ENCODE data around the gene UBE2J2. TPM values are rescaled to one million over a fixed set of nuclear protein-coding genes. Genes with fewer than 3 reads are reported as not detected.

UBE2J2 gene
- total and polyA plus RNA-seq, 2 of the 4 experiments (the other 2 are of a cell fraction), result 20.6 to 67.5 TPM

DNA sequence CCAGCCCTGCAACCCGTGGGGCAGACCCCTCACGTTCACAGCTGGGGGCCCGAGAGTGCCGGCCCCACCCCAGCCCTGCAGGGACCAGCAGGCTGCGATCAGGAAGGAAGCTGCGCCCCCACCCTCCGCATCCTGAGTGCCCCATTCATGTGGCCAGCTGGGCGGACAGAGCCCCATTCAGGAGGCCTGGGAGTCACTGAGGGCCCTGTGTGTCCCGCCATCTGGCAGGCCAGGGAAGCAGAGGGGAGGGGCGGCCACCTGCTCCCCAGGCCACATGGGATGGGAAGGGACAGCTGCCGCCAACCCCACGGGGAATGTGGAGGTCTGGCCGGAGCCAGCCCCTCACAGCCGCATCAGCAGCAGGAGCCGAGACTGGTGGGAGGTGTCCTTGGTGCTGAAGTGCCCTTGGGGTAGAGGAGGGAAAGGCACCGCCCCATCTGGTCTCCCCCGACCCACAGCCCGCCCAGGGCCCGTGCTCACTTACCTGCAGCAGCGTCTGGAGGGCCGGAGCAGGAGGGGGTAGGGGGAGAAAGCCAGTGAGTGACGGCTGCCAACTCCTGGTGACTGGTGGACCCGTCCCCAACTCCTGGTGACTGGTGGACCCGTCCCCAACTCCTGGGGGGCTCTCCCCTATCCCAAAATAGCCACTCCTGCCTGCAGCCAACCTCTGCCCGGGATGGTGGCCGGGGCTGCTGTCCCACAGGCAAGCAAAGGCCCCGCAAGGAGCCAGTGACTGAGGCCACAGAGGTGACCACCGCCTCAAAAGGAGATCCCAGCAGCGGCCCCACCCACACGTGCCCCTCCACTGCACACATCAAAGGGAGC lies 25.4 kb upstream of the UBE2J2 start:
- Histone ChIP-seq H4K91ac (ENCODE audit: insufficient read depth, low read depth, low read length) (no peak overlapping the region), H2BK5ac (ENCODE audit: low read depth, low read length, poor library complexity, severe bottlenecking) (no peak overlapping the region), H3K9ac (ENCODE audit: low read depth, low read length) (no peak overlapping the region), H2BK20ac (ENCODE audit: low read depth, low read length) (no peak overlapping the region), H2AK9ac (replicated peaks; ENCODE audit: low read depth, low read length, poor library complexity) (peak overlapping the region; percentile 23), H3K23ac (ENCODE audit: low read depth, low read length) (no peak overlapping the region), H3K79me1 (ENCODE audit: low read depth in 1 of 2, low read length in 2 of 2) (peaks cover 0 to 23% of the 10 kb centered on the region in 2 experiments; a peak in 2 of 4 replicates), H4K8ac (ENCODE audit: low read depth in 2 of 2, low read length in 2 of 2) (no peak overlapping the region), H2BK15ac (ENCODE audit: low read depth, low read length) (no peak overlapping the region), H3K14ac (replicated peaks; ENCODE audit: low read depth, low read length) (no peak overlapping the region), H4K20me1 (ENCODE audit: insufficient read depth, low read length) (peaks cover 26% of the 10 kb centered on the region), H3K18ac (ENCODE audit: low read depth, low read length) (no peak overlapping the region), H3K9me1 (ENCODE audit: insufficient read depth, low read length) (no peaks in the 10 kb centered on the region), H3K4me2 (ENCODE audit: low read depth, low read length) (no peak overlapping the region), H2BK120ac (ENCODE audit: low read depth, low read length) (no peak overlapping the region), H3K4ac (ENCODE audit: low read depth, low read length) (no peak overlapping the region), H4K5ac (ENCODE audit: low read depth, low read length) (no peak overlapping the region), H3K4me3 (ENCODE audit: insufficient read depth, low read depth, low read length) (no peak overlapping the region), H3K27me3 (ENCODE audit: control insufficient read depth, insufficient read depth, low read length) (no peaks in the 10 kb centered on the region), H3K4me1 (ENCODE audit: control insufficient read depth, insufficient read depth, low read length) (peaks cover 2% of the 10 kb centered on the region; the same call in 1 of the 2 replicates), H2AK5ac (ENCODE audit: low read depth, low read length) (no peak overlapping the region), H3K9me3 (ENCODE audit: control insufficient read depth, insufficient read depth, low read length) (no peaks in the 10 kb centered on the region), H2AFZ (replicated peaks; ENCODE audit: low read length, poor library complexity) (peak overlapping the region; percentile 11), H3K27ac (ENCODE audit: insufficient read depth, low read length) (no peak overlapping the region), H3K36me3 (ENCODE audit: control insufficient read depth, insufficient read depth, low read length) (peaks cover 34% of the 10 kb centered on the region), H3K56ac (ENCODE audit: extremely low read depth, insufficient read depth, low read length) (no peak overlapping the region)
- POLR2A ChIA-PET (ENCODE audit: unreplicated experiment), result no interaction called here
- no peak for DNase-seq
- in situ Hi-C loops (cut with MboI; ENCODE audit: low sequenced_read_pairs) (no loop called here), dilution Hi-C loops (cut with HindIII; ENCODE audit: low sequenced_read_pairs, unreplicated experiment) (no loop called here), intact Hi-C loops (cut with micrococcal nuclease) (no loop called here)
- ATAC-seq (ENCODE audit: low read depth), result peak; percentile 55
- WGBS, 2 experiments (ENCODE audit: extremely low coverage in 2 of 2, insufficient read length in 1 of 2), result 66% methylated on average over 12 of the region's 30 CpGs; no CpG with 5 or more reads in 1 of the 2 experiments
- CTCF ChIA-PET, result no interaction called here
- no TSS peak for BruUV-seq (replicated peaks)
- TF ChIP-seq MAZ (IDR thresholded peaks at IDR 0.05; ENCODE audit: borderline replicate concordance, low read depth, low read length), result no peak
- TF ChIP-seq, protein P1, sequence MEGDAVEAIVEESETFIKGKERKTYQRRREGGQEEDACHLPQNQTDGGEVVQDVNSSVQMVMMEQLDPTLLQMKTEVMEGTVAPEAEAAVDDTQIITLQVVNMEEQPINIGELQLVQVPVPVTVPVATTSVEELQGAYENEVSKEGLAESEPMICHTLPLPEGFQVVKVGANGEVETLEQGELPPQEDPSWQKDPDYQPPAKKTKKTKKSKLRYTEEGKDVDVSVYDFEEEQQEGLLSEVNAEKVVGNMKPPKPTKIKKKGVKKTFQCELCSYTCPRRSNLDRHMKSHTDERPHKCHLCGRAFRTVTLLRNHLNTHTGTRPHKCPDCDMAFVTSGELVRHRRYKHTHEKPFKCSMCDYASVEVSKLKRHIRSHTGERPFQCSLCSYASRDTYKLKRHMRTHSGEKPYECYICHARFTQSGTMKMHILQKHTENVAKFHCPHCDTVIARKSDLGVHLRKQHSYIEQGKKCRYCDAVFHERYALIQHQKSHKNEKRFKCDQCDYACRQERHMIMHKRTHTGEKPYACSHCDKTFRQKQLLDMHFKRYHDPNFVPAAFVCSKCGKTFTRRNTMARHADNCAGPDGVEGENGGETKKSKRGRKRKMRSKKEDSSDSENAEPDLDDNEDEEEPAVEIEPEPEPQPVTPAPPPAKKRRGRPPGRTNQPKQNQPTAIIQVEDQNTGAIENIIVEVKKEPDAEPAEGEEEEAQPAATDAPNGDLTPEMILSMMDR (conservative IDR thresholded peaks at IDR 0.05; ENCODE audit: low read depth, low read length), result no peak
- TF ChIP-seq SMC3 (IDR thresholded peaks at IDR 0.05; ENCODE audit: low read depth, low read length), result no peak
- no peak for TF ChIP-seq MXI1 (IDR thresholded peaks at IDR 0.05; ENCODE audit: borderline replicate concordance, low read depth, low read length)
- TF ChIP-seq NFE2L2 (IDR thresholded peaks at IDR 0.05; ENCODE audit: low read depth, low read length), result no peak
- no peak for TF ChIP-seq RCOR1 (IDR thresholded peaks at IDR 0.05; ENCODE audit: insufficient replicate concordance, low read length)
- TF ChIP-seq RAD21 (IDR thresholded peaks at IDR 0.05; ENCODE audit: low read length), result no peak
- no peak for TF ChIP-seq RFX5 (IDR thresholded peaks at IDR 0.05; ENCODE audit: low read depth, low read length)
- TF ChIP-seq, protein P2, sequence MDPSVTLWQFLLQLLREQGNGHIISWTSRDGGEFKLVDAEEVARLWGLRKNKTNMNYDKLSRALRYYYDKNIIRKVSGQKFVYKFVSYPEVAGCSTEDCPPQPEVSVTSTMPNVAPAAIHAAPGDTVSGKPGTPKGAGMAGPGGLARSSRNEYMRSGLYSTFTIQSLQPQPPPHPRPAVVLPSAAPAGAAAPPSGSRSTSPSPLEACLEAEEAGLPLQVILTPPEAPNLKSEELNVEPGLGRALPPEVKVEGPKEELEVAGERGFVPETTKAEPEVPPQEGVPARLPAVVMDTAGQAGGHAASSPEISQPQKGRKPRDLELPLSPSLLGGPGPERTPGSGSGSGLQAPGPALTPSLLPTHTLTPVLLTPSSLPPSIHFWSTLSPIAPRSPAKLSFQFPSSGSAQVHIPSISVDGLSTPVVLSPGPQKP (IDR thresholded peaks at IDR 0.05; ENCODE audit: borderline replicate concordance, low read depth, low read length), result no peak
- TF ChIP-seq CHD1 (IDR thresholded peaks at IDR 0.05; ENCODE audit: low read depth, low read length), result no peak
- no peak for TF ChIP-seq FOS (IDR thresholded peaks at IDR 0.05; ENCODE audit: low read depth, low read length)
- no peak for TF ChIP-seq CEBPB (IDR thresholded peaks at IDR 0.05; ENCODE audit: low read depth, low read length)
- TF ChIP-seq, protein P3, sequence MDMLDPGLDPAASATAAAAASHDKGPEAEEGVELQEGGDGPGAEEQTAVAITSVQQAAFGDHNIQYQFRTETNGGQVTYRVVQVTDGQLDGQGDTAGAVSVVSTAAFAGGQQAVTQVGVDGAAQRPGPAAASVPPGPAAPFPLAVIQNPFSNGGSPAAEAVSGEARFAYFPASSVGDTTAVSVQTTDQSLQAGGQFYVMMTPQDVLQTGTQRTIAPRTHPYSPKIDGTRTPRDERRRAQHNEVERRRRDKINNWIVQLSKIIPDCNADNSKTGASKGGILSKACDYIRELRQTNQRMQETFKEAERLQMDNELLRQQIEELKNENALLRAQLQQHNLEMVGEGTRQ (IDR thresholded peaks at IDR 0.05; ENCODE audit: low read depth, low read length), result no peak
- TF ChIP-seq MAFK (IDR thresholded peaks at IDR 0.05; ENCODE audit: low read depth, low read length), result no peak
- TF ChIP-seq BHLHE40 (IDR thresholded peaks at IDR 0.05; ENCODE audit: low read depth, low read length), result no peak

All from IMR-90 (cell line).